ENCODE data around the gene CAB39L. TPM values are rescaled to one million over a fixed set of nuclear protein-coding genes. Genes with fewer than 3 reads are reported as not detected.

CAB39L gene
- total RNA-seq, 4 donors from 2014 or later: 23.3 to 41.0 (median 31.0) TPM

DNA sequence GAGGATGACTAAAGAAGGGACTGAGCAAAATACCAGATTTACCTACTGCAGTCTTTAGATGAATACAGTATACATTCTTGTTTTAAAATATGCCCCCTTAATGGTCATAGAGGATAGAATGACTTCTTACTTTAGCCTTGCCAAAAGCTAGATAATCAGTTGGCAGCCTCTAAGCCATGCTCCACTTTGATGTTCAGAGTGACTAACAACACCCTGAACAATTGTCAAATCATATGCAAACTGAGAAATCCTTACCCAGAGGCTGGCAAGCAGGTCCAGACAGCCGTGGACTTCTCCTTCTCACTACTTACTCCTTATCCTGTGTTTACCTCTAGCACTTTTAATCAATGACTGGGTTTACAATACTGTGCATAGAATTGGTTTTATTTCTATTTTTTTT is 28.3 kb upstream of the CAB39L start:
- Histone ChIP-seq H3K9me3 (no peaks in the 10 kb centered on the region), H3K27ac (no peak overlapping the region), H3K36me3 (peaks cover 6 to 13% of the 10 kb centered on the region in 2 donors), H3K4me1 (no peaks in the 10 kb centered on the region), H3K4me3 (replicated peaks in 1 of 3) (no peak overlapping the region), H3K27me3 (no peaks in the 10 kb centered on the region)
- intact Hi-C loops (cut with DNase I): no loop called here
- TF ChIP-seq CTCF (IDR thresholded peaks at IDR 0.05) (no peak), POLR2A (IDR thresholded peaks at IDR 0.05) (no peak)
- 64 to 84% methylated on average over 1 of the region's 1 CpG for WGBS, 2 donors
- DNase-seq: no peak

- no peak overlapping the region for H3K27ac ChIP-seq
- TF ChIP-seq CTCF (IDR thresholded peaks at IDR 0.05): no peak
- no peak for TF ChIP-seq POLR2A (IDR thresholded peaks at IDR 0.05)
- H3K4me1 ChIP-seq: no peaks in the 10 kb centered on the region
- H3K27me3 ChIP-seq: no peaks in the 10 kb centered on the region
- peaks cover 11 to 20% of the 10 kb centered on the region in 2 donors for H3K36me3 ChIP-seq
- H3K4me3 ChIP-seq (replicated peaks in 1 of 3): no peak overlapping the region
- H3K9me3 ChIP-seq: no peaks in the 10 kb centered on the region
- no peak for DNase-seq
- intact Hi-C loops (cut with DNase I): no loop called here
- 68 to 86% methylated on average over 5 of the region's 5 CpGs for WGBS, 2 donors
Measured at GRCh38 chr13:49466292-49466838, 22.5 kb upstream of the CAB39L start.

DNA sequence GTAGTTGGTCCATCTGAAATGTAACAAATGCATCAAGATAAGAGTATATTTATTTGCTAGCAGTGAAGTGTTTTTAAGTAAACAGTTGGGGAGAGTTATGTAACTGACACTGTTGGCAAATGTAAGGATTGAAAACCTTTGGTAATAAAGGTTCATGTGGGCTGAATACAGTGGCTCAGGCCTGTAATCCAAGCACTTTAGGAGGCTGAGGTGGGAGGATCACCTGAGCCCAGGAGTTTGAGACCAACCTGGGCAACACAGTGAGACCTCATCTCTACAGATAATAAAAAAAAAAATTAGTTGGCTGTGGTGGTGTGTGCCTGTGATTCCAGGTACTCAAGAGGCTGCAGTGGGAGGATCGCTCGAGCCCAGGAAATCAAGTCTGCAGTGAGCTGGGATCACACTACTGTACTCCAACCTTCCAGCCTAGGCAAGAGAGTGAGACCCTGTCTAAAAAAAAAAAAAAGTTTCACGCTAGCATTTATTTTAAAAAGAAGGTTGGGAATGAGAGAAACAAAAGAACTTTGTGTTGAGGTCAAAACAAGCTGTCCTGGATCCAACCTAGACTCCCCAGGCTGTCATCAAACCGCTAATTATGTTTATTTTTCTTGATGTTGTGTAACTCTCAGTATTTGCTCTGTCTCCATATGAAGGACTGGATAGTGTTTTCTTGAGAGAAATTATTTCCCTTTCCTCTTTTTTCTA is 20.9 kb upstream of the CAB39L start:
- DNase-seq: no peak
- no peaks in the 10 kb centered on the region for H3K4me1 ChIP-seq
- no peaks in the 10 kb centered on the region for H3K27me3 ChIP-seq
- TF ChIP-seq POLR2A (IDR thresholded peaks at IDR 0.05) (no peak), CTCF (IDR thresholded peaks at IDR 0.05) (no peak)
- H3K27ac ChIP-seq: peak overlapping the region in 1 of 3 donors; percentile 18
- no peaks in the 10 kb centered on the region for H3K9me3 ChIP-seq
- peaks cover 11 to 20% of the 10 kb centered on the region in 2 donors for H3K36me3 ChIP-seq
- intact Hi-C loops (cut with DNase I): no loop called here
- 74 to 93% methylated on average over 4 of the region's 4 CpGs for WGBS, 2 donors
- H3K4me3 ChIP-seq (replicated peaks in 1 of 3): no peak overlapping the region

GRCh38 chr13:49464085-49464484 is 20.2 kb upstream of the CAB39L start:
- intact Hi-C loops (cut with DNase I): no loop called here
- Histone ChIP-seq H3K27ac (no peak overlapping the region), H3K4me3 (replicated peaks in 1 of 3) (no peak overlapping the region), H3K36me3 (peaks cover 11 to 20% of the 10 kb centered on the region in 2 donors), H3K4me1 (no peaks in the 10 kb centered on the region), H3K27me3 (no peaks in the 10 kb centered on the region), H3K9me3 (no peaks in the 10 kb centered on the region)
- DNase-seq: no peak
- 79 to 90% methylated on average over 1 of the region's 1 CpG for WGBS, 2 donors
- TF ChIP-seq POLR2A (IDR thresholded peaks at IDR 0.05): no peak
- no peak for TF ChIP-seq CTCF (IDR thresholded peaks at IDR 0.05)

GRCh38 chr13:49459580-49459979 is 15.7 kb upstream of the CAB39L start:
- TF ChIP-seq CTCF (IDR thresholded peaks at IDR 0.05) (no peak), POLR2A (IDR thresholded peaks at IDR 0.05) (no peak)
- H3K4me1 ChIP-seq: peaks cover 7 to 16% of the 10 kb centered on the region in 2 donors
- no peaks in the 10 kb centered on the region for H3K9me3 ChIP-seq
- no peak overlapping the region for H3K27ac ChIP-seq
- no peak overlapping the region for H3K4me3 ChIP-seq (replicated peaks in 1 of 3)
- intact Hi-C loops (cut with DNase I): loop anchor here (10.0 kb wide), 1 partner anchor 125 kb away; the partner anchor contains the start of gene RCBTB1
- DNase-seq: no peak
- no peaks in the 10 kb centered on the region for H3K27me3 ChIP-seq
- 89 to 91% methylated on average over 1 of the region's 1 CpG for WGBS, 2 donors
- H3K36me3 ChIP-seq: peaks cover 11 to 18% of the 10 kb centered on the region in 2 donors
